K562 (cell line): ENCODE measurements around the gene ARHGAP35. TPM values are rescaled to one million over a fixed set of nuclear protein-coding genes. Genes with fewer than 3 reads are reported as not detected.

ENCODE experiments used
- ATAC-seq: fragments of 200-7000 bp; cut with Tn5 transposase; 3 replicates; pipeline ENCODE4 v1.9.1; 2020; ENCODE audit warnings: moderate library complexity
- BruUV-seq: library from RNA; stranded (reverse); fragments of 400-500 nt; replicated peaks from 2 replicates; lab custom pipeline; 2021; lab: Mats Ljungman, UMichigan
- CTCF ChIA-PET: fragments of 300-600 bp; formaldehyde crosslinking; extraction: SDS; loops from one replicate; lab custom pipeline; 2021; ENCODE audit warnings: low intra/inter-chr PET ratio; lab: Yijun Ruan, JAX
- POLR2A ChIA-PET: fragments of 300-600, 350-650 bp; sonication (Branson Sonifier 250); formaldehyde crosslinking; extraction: SDS; loops from one replicate; lab custom pipeline; 2021; ENCODE audit warnings: antibody characterized with exemption, inconsistent platforms; lab: Yijun Ruan, JAX
- DNase-seq, 4 experiments: peaks; one replicate each; pipeline versions ENCODE4 v3.0.0 to v3.0.0-alpha.2; 2011 to 2018; ENCODE audit warnings: low spot score in 3 of 4, mixed read lengths in 3 of 4; ENCODE audit errors: extremely low read depth in 1 of 4
- FAIRE-seq: peaks from 2 replicates; lab custom pipeline; 2011; peaks lifted over from hg19 to GRCh38; lab: Jason Lieb, UNC
- H2AFZ ChIP-seq: 2 replicates; pipeline ENCODE4 v1.6.0; 2011; ENCODE audit warnings: low read depth, low read length, control low read depth, inconsistent platforms
- H3K27ac ChIP-seq: fragments of 200-600 bp; 3 replicates; pipeline ENCODE4 v1.8.0; 2011; ENCODE audit warnings: low read depth, mild to moderate bottlenecking, control low read depth, inconsistent platforms, low read length, moderate library complexity, mixed read lengths; ENCODE audit errors: extremely low read depth
- H3K27me3 ChIP-seq, 2 experiments: fragments of 300-600 bp in 1 of 2; 2 replicates in 1 of 2; 3 replicates in 1 of 2; pipeline versions ENCODE4 v1.6.0 to v1.8.0; 2011; ENCODE audit warnings: inconsistent platforms in 2 of 2, low read length in 2 of 2, mild to moderate bottlenecking in 1 of 2, mixed read lengths in 1 of 2, moderate library complexity in 1 of 2; ENCODE audit not compliant: control insufficient read depth in 2 of 2, insufficient read depth in 2 of 2
- H3K36me3 ChIP-seq: fragments of 300-600 bp; 3 replicates; pipeline ENCODE4 v1.8.0; 2011; ENCODE audit warnings: mild to moderate bottlenecking, low read length, inconsistent platforms; ENCODE audit not compliant: control insufficient read depth, insufficient read depth
- H3K4me1 ChIP-seq, 2 experiments: fragments of 200-600 bp in 1 of 2; replicated peaks in 1 of 2; 2 replicates in 1 of 2; 3 replicates in 1 of 2; pipeline versions ENCODE4 v1.5.1 to v1.8.0; 2011; ENCODE audit warnings: inconsistent platforms in 2 of 2, low read length in 2 of 2, mild to moderate bottlenecking in 1 of 2, mixed read lengths in 1 of 2, moderate library complexity in 1 of 2; ENCODE audit not compliant: control insufficient read depth in 2 of 2, insufficient read depth in 2 of 2
- H3K4me2 ChIP-seq: 2 replicates; pipeline ENCODE4 v1.6.1; 2011; ENCODE audit warnings: low read length, control low read depth, inconsistent platforms, mixed read lengths; ENCODE audit not compliant: insufficient read depth
- H3K4me3 ChIP-seq: fragments of 200-600 bp; sonication (generic), shearing (Covaris generic); 2 replicates; pipeline ENCODE4 v1.5.1; 2016; ENCODE audit warnings: control low read depth, inconsistent platforms
- H3K79me2 ChIP-seq: fragments of 200-600 bp; 3 replicates; pipeline ENCODE4 v1.8.0; 2011; ENCODE audit warnings: low read length, inconsistent platforms; ENCODE audit not compliant: control insufficient read depth, insufficient read depth
- H3K9ac ChIP-seq, 2 experiments: 2 replicates each; pipeline versions ENCODE4 v1.6.0 to v1.6.1; 2011; ENCODE audit warnings: low read depth in 2 of 2, low read length in 2 of 2, control low read depth in 1 of 2, inconsistent platforms in 1 of 2, mild to moderate bottlenecking in 1 of 2, mixed read lengths in 1 of 2; ENCODE audit not compliant: insufficient read depth in 1 of 2
- H3K9me1 ChIP-seq: one replicate; pipeline ENCODE4 v1.6.0; 2011; ENCODE audit warnings: inconsistent platforms, mild to moderate bottlenecking, low read length, moderate library complexity; ENCODE audit not compliant: control insufficient read depth, insufficient read depth
- H3K9me3 ChIP-seq: replicated peaks from 2 replicates; pipeline ENCODE4 v1.5.1; 2011; ENCODE audit warnings: low read depth, low read length, inconsistent platforms; ENCODE audit not compliant: control insufficient read depth, insufficient read depth
- H4K20me1 ChIP-seq: replicated peaks from 2 replicates; pipeline ENCODE4 v1.6.1; 2011; ENCODE audit warnings: low read length, inconsistent platforms, mixed read lengths; ENCODE audit not compliant: control insufficient read depth, insufficient read depth
- ASH1L ChIP-seq: fragments of 450-650 bp; IDR thresholded peaks from 2 replicates; pipeline ENCODE4 v1.6.1; 2018; ENCODE audit warnings: borderline replicate concordance, mild to moderate bottlenecking, low read depth; ENCODE audit not compliant: partially characterized antibody
- ATF4 ChIP-seq: fragments of 450-650 bp; formaldehyde crosslinking; IDR thresholded peaks from 2 replicates; pipeline ENCODE4 v1.4.0; 2022; ENCODE audit warnings: mild to moderate bottlenecking, moderate library complexity
- DACH1 ChIP-seq: fragments of 450-650 bp; IDR thresholded peaks from 2 replicates; pipeline ENCODE4 v1.6.1; 2018; ENCODE audit not compliant: partially characterized antibody
- GTF2F1 ChIP-seq: IDR thresholded peaks from 2 replicates; pipeline ENCODE4 v1.6.1; 2011; ENCODE audit warnings: low read depth, low read length, improper control_type of control experiment
- HMBOX1 ChIP-seq: sonication (generic); IDR thresholded peaks from 2 replicates; pipeline ENCODE4 v1.6.1; 2016
- HNRNPLL ChIP-seq: fragments of 200-400 bp; formaldehyde crosslinking; IDR thresholded peaks from 2 replicates; pipeline ENCODE4 v1.6.1; 2017; ENCODE audit warnings: low read length, low read depth, mild to moderate bottlenecking; ENCODE audit not compliant: poor library complexity, severe bottlenecking
- ILF3 ChIP-seq: fragments of 450-650 bp; IDR thresholded peaks from 2 replicates; pipeline ENCODE4 v1.6.1; 2018; ENCODE audit warnings: antibody characterized with exemption, mild to moderate bottlenecking, moderate library complexity, borderline replicate concordance
- NFE2L1 ChIP-seq: fragments of 450-650 bp; IDR thresholded peaks from 2 replicates; pipeline ENCODE4 v1.6.1; 2016; ENCODE audit warnings: missing genetic modification characterization, low read depth, mild to moderate bottlenecking, missing compliant biosample characterization, moderate library complexity, borderline replicate concordance
- SPI1 ChIP-seq: IDR thresholded peaks from 2 replicates; pipeline ENCODE4 v1.6.1; 2011; ENCODE audit warnings: low read depth, low read length, control low read depth, borderline replicate concordance
- ZNF12 ChIP-seq: sonication (generic); formaldehyde crosslinking; IDR thresholded peaks from 2 replicates; pipeline ENCODE4 v1.4.0; 2020; ENCODE audit warnings: mild to moderate bottlenecking, missing genetic modification reagents
- ZNF444 ChIP-seq: fragments of 250-450 bp; sonication (Bioruptor Pico); IDR thresholded peaks from 2 replicates; pipeline ENCODE4 v1.4.0; 2020; ENCODE audit warnings: mild to moderate bottlenecking, moderate library complexity
- ZSCAN32 ChIP-seq: fragments of 450-650 bp; formaldehyde crosslinking; IDR thresholded peaks from 2 replicates; pipeline ENCODE4 v1.4.0; 2020; ENCODE audit warnings: mild to moderate bottlenecking, moderate library complexity
- WGBS: fragments of 100-300 bp; shearing (Covaris generic); methylation state at CpG from one replicate; pipeline ENCODE4 v1.1.6; 2016; ENCODE audit warnings: low coverage, mixed read lengths; ENCODE audit not compliant: insufficient coverage; ENCODE audit errors: missing lambda C conversion rate; 5-methylcytosine and 5-hydroxymethylcytosine counted together
- in situ Hi-C: fragments of 300-500 bp; cut with MboI; formaldehyde crosslinking; loops from 4 replicates; pipeline ENCODE4 v1.15.0; 2018; ENCODE audit warnings: inconsistent platforms, mixed read lengths
- intact Hi-C: fragments of 100-400 bp; cut with micrococcal nuclease; formaldehyde crosslinking; loops from 2 replicates; pipeline ENCODE4 v1.14.2; 2022
- polyA plus RNA-seq, 8 experiments: library from polyadenylated mRNA; depleted of rRNA in 4 of 8; stranded (reverse) in 5 of 8; unstranded in 3 of 8; fragments of >200 nt; fragmentation: Nextera tagmentation in 2 of 8; fragmentation: Illumina TruSeq in 1 of 8; extraction: Ambion mirVana in 2 of 8; extraction: Trizol in 1 of 8; gene quantifications; 2 replicates each; pipeline versions ENCODE4 v1.2.1 to v1.2.3, GENCODE V29; 2011 to 2014; ENCODE audit warnings: inconsistent platforms in 1 of 8, missing spikeins in 1 of 8
- total RNA-seq, 7 experiments: library from RNA; depleted of rRNA in 6 of 7; stranded (reverse); fragments of >200 nt in 6 of 7; fragmentation: Illumina TruSeq in 2 of 7; extraction: Trizol in 2 of 7; gene quantifications; 2 replicates each; pipeline versions ENCODE4 v1.2.1 to v1.2.3, GENCODE V29; 2011 to 2021; ENCODE audit warnings: low replicate concordance in 1 of 7

Gene ARHGAP35
- total and polyA plus RNA-seq, 9 of the 15 experiments (the other 6 are each of a cell fraction or from before 2014, with no cell fraction given): 0.27 to 26.4 (median 10.2) TPM

- BruUV-seq: no TSS peak
- ChIA-PET CTCF (no interaction called here), POLR2A (no interaction called here)
- H4K20me1 ChIP-seq: no peaks in the 10 kb centered on the region
- H2AFZ ChIP-seq: no peak overlapping the region
- intact Hi-C loops (no loop called here), in situ Hi-C loops (no loop called here)
- no peaks in the 10 kb centered on the region; the same call in 2 of the 3 replicates for H3K36me3 ChIP-seq
- peaks cover 0 to 12% of the 10 kb centered on the region in 2 experiments; a peak in 2 of 5 replicates for H3K4me1 ChIP-seq
- no peak overlapping the region for H3K9ac ChIP-seq
- H3K4me3 ChIP-seq: no peak overlapping the region
- no peaks in the 10 kb centered on the region for H3K9me3 ChIP-seq
- H3K27ac ChIP-seq: no peak overlapping the region
- no peak overlapping the region for H3K4me2 ChIP-seq
- TF ChIP-seq DACH1 (no peak), ASH1L (no peak), HNRNPLL (no peak), ZNF12 (CRISPR knock-in tag) (no peak), GTF2F1 (no peak), NFE2L1 (no peak), ZSCAN32 (CRISPR knock-in tag) (no peak), ZNF444 (CRISPR knock-in tag) (no peak), SPI1 (0 out of 2 replicates have a peak, but pooled peaks have one; percentile 28), ATF4 (CRISPR knock-in tag) (no peak), HMBOX1 (0 out of 2 replicates have a peak, but pooled peaks have one; percentile 25), ILF3 (no peak)
- TF ChIP-seq, all 486 proteins: peak for 2
- WGBS: 71% methylated on average over 5 of the region's 5 CpGs
- DNase-seq (no peak), ATAC-seq (0 out of 3 replicates have a peak, but pooled peaks have one; percentile 38), FAIRE-seq (no peak)
- Histone ChIP-seq H3K27me3 (no peaks in the 10 kb centered on the region), H3K9me1 (no peaks in the 10 kb centered on the region), H3K79me2 (peaks cover 48% of the 10 kb centered on the region)
Observed at GRCh38 chr19:46887240-46887782, 26.5 kb downstream of the ARHGAP35 start.
